Suprapubic skin (tissue), 4 donors: ENCODE measurements around the gene USP10. TPM values are rescaled to one million over a fixed set of nuclear protein-coding genes. Genes with fewer than 3 reads are reported as not detected.

Experiments
- DNase-seq, 2 donors: peaks; one replicate each; pipeline ENCODE4 v3.0.0-alpha.2; 2019; ENCODE audit warnings: low spot score in 2 of 2
- H3K27ac ChIP-seq: fragments of 200-600 bp; sonication (generic); one replicate; pipeline ENCODE4 v1.5.1; 2019
- H3K27me3 ChIP-seq: fragments of 200-600 bp; sonication (generic); one replicate; pipeline ENCODE4 v1.5.1; 2019
- H3K36me3 ChIP-seq: fragments of 200-600 bp; sonication (generic); one replicate; pipeline ENCODE4 v1.5.1; 2019
- H3K4me1 ChIP-seq: fragments of 200-600 bp; sonication (generic); one replicate; pipeline ENCODE4 v1.5.1; 2019
- H3K4me3 ChIP-seq: fragments of 200-600 bp; sonication (generic); one replicate; pipeline ENCODE4 v1.5.1; 2019; ENCODE audit warnings: mild to moderate bottlenecking
- H3K9me3 ChIP-seq: fragments of 200-600 bp; sonication (generic); one replicate; pipeline ENCODE4 v1.5.1; 2019
- CTCF ChIP-seq, 2 donors: fragments of 200-600 bp in 1 of 2; fragments of 450-650 bp in 1 of 2; sonication (generic) in 1 of 2; IDR thresholded peaks; one replicate each; pipeline ENCODE4 v1.5.1; 2016 to 2019; ENCODE audit warnings: antibody characterized with exemption in 2 of 2, mild to moderate bottlenecking in 1 of 2, moderate library complexity in 1 of 2
- EP300 ChIP-seq: sonication (generic); formaldehyde crosslinking; IDR thresholded peaks from one replicate; pipeline ENCODE4 v1.6.1; 2017; ENCODE audit warnings: antibody characterized with exemption
- POLR2A ChIP-seq, 2 donors: fragments of 450-650 bp; IDR thresholded peaks; one replicate each; pipeline ENCODE4 v1.6.1; 2017; ENCODE audit warnings: antibody characterized with exemption in 2 of 2, mild to moderate bottlenecking in 2 of 2, moderate library complexity in 2 of 2
- POLR2AphosphoS5 ChIP-seq, 3 donors: sonication (generic); formaldehyde crosslinking; IDR thresholded peaks; one replicate each; pipeline ENCODE4 v1.6.1; 2017; ENCODE audit warnings: antibody characterized with exemption in 3 of 3
- WGBS: methylation state at CpG from one replicate; pipeline ENCODE4 v1.1.5; 2018; 5-methylcytosine and 5-hydroxymethylcytosine counted together
- total RNA-seq, 4 donors: library from RNA; depleted of rRNA; stranded (reverse); fragments of >200 nt; gene quantifications; one replicate each; pipeline ENCODE4 v1.1.0, GENCODE V29; 2016

USP10 gene
- total RNA-seq, 4 donors from 2014 or later = 58.5 to 92.2 (median 69.8) TPM

DNA sequence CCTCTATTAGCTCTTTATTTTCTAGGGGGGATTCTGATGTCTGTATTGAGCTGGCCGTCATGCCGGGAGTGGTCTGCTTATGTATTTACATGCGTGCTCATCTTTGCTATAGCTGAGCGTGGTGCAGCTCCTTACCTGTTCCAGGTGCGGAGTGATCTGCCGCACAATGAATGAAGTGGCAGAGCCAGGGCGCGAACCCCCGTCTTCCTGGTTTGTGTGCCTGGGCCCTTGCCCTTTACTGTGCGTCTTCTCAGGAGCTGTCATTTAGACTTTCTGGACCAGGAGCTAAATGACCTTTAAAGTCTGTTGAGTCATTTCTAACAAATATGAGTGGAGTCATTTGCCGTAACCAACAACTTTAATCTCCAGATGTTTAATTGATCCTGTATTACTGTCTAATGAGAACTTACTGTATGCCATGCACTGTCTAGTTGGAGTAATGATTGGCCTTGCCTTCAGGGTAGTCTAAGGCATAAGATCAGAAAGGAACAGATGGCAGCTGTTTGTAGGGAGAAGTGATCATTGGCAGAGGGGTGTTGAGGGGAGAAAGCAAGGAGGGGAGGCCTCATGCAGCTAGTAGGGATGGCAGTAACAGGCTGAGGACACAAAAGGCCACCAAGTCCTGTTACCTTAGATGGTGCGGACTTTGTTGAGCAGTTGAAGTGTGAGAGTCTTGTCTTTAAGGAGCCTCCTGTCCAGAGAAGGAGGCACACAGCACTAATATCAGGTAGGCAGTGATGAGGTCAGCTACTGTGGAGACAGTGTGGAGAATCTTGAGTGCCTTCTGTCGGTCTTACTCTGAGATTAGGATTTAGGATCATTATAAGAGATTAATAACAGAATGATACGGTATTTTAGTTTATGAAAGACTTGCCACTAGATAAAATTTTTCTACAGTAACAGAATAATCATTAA is 53.9 kb downstream of the USP10 start:
- Histone ChIP-seq H3K4me1 (peaks cover 20% of the 10 kb centered on the region), H3K27ac (no peak overlapping the region), H3K9me3 (no peaks in the 10 kb centered on the region), H3K36me3 (no peaks in the 10 kb centered on the region), H3K4me3 (no peak overlapping the region), H3K27me3 (no peaks in the 10 kb centered on the region)
- no peak for TF ChIP-seq CTCF (IDR thresholded peaks at IDR 0.05)
- no peak for TF ChIP-seq EP300
- TF ChIP-seq POLR2AphosphoS5 (IDR thresholded peaks at IDR 0.05) = no peak
- no peak for TF ChIP-seq POLR2A (IDR thresholded peaks at IDR 0.05)
- WGBS = 90% methylated on average over 14 of the region's 14 CpGs
- no peak for DNase-seq

GRCh38 chr16:84754353-84754856 is 54.6 kb downstream of the USP10 start:
- Histone ChIP-seq H3K4me3 (peak overlapping the region; percentile 5), H3K27ac (no peak overlapping the region)

DNA sequence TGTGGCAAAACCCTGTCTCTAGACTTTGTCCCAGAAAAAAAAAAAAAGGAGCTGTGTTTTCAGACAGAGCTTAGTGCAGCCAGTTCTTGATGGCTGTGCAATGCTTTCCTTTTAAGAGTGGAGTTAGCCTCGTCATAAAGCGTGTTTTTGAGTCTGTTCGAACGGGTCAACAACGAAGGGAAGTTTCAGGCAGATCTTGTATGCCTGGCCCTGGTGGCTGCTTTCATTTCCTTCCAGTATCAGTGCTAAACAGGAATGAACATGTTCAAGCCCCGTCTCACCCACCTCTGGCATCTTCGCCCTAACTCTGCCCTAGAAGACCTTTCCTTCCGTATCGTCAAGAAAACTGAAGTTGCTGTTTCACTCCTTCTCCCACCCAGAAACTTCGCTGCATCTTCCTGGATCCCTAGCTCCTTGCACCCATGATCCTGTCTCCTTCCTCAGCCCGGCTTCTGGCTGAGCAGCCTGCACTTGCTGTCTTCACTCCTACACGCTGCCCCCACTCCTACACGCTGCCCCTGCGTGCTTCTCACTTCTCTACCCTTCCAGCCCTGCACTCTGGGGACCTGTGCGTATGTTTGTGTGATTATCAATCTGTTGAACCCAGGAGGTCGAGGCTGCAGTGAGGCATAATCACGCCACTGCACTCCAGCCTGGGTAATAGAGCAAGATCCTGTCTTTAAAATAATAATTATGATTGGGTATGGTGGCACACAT is 55.3 kb downstream of the USP10 start:
- Histone ChIP-seq H3K27ac (no peak overlapping the region), H3K4me1 (peaks cover 20% of the 10 kb centered on the region), H3K36me3 (peaks cover 5% of the 10 kb centered on the region), H3K4me3 (peak overlapping the region; percentile 5), H3K27me3 (no peaks in the 10 kb centered on the region), H3K9me3 (no peaks in the 10 kb centered on the region)
- 60% methylated on average over 17 of the region's 17 CpGs for WGBS
- no peak for TF ChIP-seq POLR2AphosphoS5 (IDR thresholded peaks at IDR 0.05)
- no peak for TF ChIP-seq CTCF (IDR thresholded peaks at IDR 0.05)
- no peak for DNase-seq

More at GRCh38 chr16:84754353-84754856, 54.6 kb downstream of the USP10 start:
- no peaks in the 10 kb centered on the region for H3K27me3 ChIP-seq
- peaks cover 20% of the 10 kb centered on the region for H3K4me1 ChIP-seq
- TF ChIP-seq POLR2A (IDR thresholded peaks at IDR 0.05) = no peak
- TF ChIP-seq EP300 = no peak
- TF ChIP-seq POLR2AphosphoS5 (IDR thresholded peaks at IDR 0.05) = no peak
- TF ChIP-seq CTCF (IDR thresholded peaks at IDR 0.05) = peak; percentile 76 to 86
- DNase-seq = no peak
- WGBS = 6% methylated on average over 12 of the region's 12 CpGs
- no peaks in the 10 kb centered on the region for H3K9me3 ChIP-seq
- H3K36me3 ChIP-seq = peaks cover 3% of the 10 kb centered on the region

DNA sequence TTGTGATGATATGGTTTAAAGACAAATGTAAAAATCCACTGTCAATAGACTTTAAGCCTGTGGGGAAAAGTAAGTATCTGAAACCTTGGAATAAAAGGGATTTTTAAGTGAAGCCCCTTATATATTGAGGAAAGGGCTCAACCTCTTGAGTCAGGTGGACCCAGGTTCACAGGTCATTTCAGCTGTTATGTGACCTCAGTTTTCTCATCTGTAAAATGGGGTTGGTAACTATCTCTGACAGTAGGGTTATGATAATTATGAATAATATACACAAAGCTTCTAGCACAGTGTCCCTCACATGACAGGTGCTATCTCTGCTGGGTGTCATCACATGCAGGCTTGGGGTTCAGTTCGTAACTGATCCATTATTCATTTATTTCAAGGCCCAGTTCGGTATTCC is 57.0 kb downstream of the USP10 start:
- peaks cover 20% of the 10 kb centered on the region for H3K4me1 ChIP-seq
- no peak overlapping the region for H3K4me3 ChIP-seq

More for the DNA sequence above, 57.0 kb downstream of the USP10 start:
- DNase-seq = no peak
- H3K36me3 ChIP-seq = peaks cover 20% of the 10 kb centered on the region
- H3K27ac ChIP-seq = no peak overlapping the region
- TF ChIP-seq EP300 = no peak
- no peak for TF ChIP-seq CTCF (IDR thresholded peaks at IDR 0.05)
- no peak for TF ChIP-seq POLR2AphosphoS5 (IDR thresholded peaks at IDR 0.05)
- TF ChIP-seq POLR2A (IDR thresholded peaks at IDR 0.05) = no peak
- no peaks in the 10 kb centered on the region for H3K9me3 ChIP-seq
- H3K27me3 ChIP-seq = no peaks in the 10 kb centered on the region
- WGBS = 82% methylated on average over 2 of the region's 2 CpGs
